ENCODE data around the gene NUBPL.

DNA sequence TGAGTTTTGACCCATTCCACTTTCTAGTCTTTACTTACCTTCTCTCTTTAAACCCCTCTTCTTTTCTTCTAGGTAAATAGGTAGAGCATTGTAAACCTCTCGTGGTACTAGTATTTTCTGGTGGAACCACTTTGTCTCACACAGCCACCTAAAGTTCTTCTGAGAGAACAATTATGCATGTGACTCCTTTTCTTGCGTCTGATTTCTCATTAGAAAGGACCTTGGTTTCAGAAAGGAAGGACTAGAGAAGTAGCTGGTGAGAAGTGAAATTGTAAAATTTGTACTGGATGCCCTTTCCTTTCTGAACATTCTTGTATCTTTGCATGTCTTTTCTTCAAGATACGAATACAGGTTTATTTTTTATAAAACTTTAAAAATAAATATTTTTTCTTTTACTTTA is 99.0 kb downstream of the NUBPL start:
- TF ChIP-seq CTCF (IDR thresholded peaks at IDR 0.05; ENCODE audit: low read length), result no peak
- TF ChIP-seq EZH2 (optimal IDR thresholded peaks at IDR 0.05; ENCODE audit: low read depth, low read length), result no peak
- TF ChIP-seq EZH2phosphoT487 (IDR thresholded peaks at IDR 0.05; ENCODE audit: low read length), result no peak

Measured in MM.1S (cell line).